ENCODE measurements around the gene ZNF592.

The ZNF592 gene

GRCh38 chr15:84737005-84737404 is 11.4 kb upstream of the ZNF592 start:
- Histone ChIP-seq H3K36me3 (ENCODE audit: control insufficient read depth in 2 of 2, insufficient read depth in 1 of 2, low read length in 2 of 2) (no peaks in the 10 kb centered on the region; a peak in 1 of 3 replicates), H3K9me3 (ENCODE audit: control insufficient read depth, insufficient read depth, low read depth, low read length) (no peaks in the 10 kb centered on the region), H3K4me3 (ENCODE audit: low read depth, low read length) (no peak overlapping the region), H3K27ac (ENCODE audit: extremely low read depth, low read depth, low read length) (no peak overlapping the region), H3K4me1 (ENCODE audit: control insufficient read depth, insufficient read depth, low read length) (no peaks in the 10 kb centered on the region)
- ChIA-PET CTCF (no interaction called here), POLR2A (interaction anchor here (1.2 to 5.6 kb wide), 2 partner anchors 9 to 21 kb away, joined by 5 to 35 read pairs; partner anchors contain the start of gene SEC11A)
- peak; percentile 72 for TF ChIP-seq WT1 (tag by site-specific recombination; IDR thresholded peaks at IDR 0.05)
- TF ChIP-seq ZNF449 (tag by site-specific recombination; IDR thresholded peaks at IDR 0.05) = peak; percentile 62; the same call in 1 of the 2 replicates
- TF ChIP-seq TCF7L2 (IDR thresholded peaks at IDR 0.05; ENCODE audit: borderline replicate concordance, low read depth, low read length) = peak; percentile 25; the same call in 1 of the 2 replicates
- TF ChIP-seq ZBTB11 (tag by site-specific recombination; conservative IDR thresholded peaks at IDR 0.05; ENCODE audit: low read depth) = no peak

- Histone ChIP-seq H3K36me3 (ENCODE audit: control insufficient read depth in 2 of 2, insufficient read depth in 1 of 2, low read length in 2 of 2) (no peaks in the 10 kb centered on the region; a peak in 1 of 3 replicates), H3K4me1 (ENCODE audit: control insufficient read depth, insufficient read depth, low read length) (no peaks in the 10 kb centered on the region), H3K4me3 (ENCODE audit: low read depth, low read length) (no peak overlapping the region), H3K27ac (ENCODE audit: extremely low read depth, low read depth, low read length) (no peak overlapping the region), H3K9me3 (ENCODE audit: control insufficient read depth, insufficient read depth, low read depth, low read length) (no peaks in the 10 kb centered on the region)
- POLR2A ChIA-PET = interaction anchor here (0.6 kb wide), 2 partner anchors 71 to 83 kb away, joined by 3 read pairs; partner anchors contain the start of gene NMB
- TF ChIP-seq ZNF473 (tag by site-specific recombination; IDR thresholded peaks at IDR 0.05) = no peak
- no peak for TF ChIP-seq ZNF776 (tag by site-specific recombination; IDR thresholded peaks at IDR 0.05; ENCODE audit: borderline replicate concordance)
- no peak for TF ChIP-seq ZBTB11 (tag by site-specific recombination; conservative IDR thresholded peaks at IDR 0.05; ENCODE audit: low read depth)
- CTCF ChIA-PET = no interaction called here
These were observed 7.7 kb upstream of the ZNF592 start for GRCh38 chr15:84740691-84741090.

GRCh38 chr15:84741121-84741520 is 7.3 kb upstream of the ZNF592 start:
- H3K36me3 ChIP-seq (ENCODE audit: control insufficient read depth in 2 of 2, insufficient read depth in 1 of 2, low read length in 2 of 2) = no peaks in the 10 kb centered on the region; a peak in 1 of 3 replicates
- no peaks in the 10 kb centered on the region for H3K9me3 ChIP-seq (ENCODE audit: control insufficient read depth, insufficient read depth, low read depth, low read length)
- no peak overlapping the region for H3K4me3 ChIP-seq (ENCODE audit: low read depth, low read length)
- CTCF ChIA-PET = no interaction called here
- POLR2A ChIA-PET = interaction anchor here (0.6 kb wide), 1 partner anchor 83 kb away, joined by 3 read pairs; the partner anchor contains the start of gene NMB
- no peak overlapping the region; the same call in 1 of the 2 replicates for H3K27ac ChIP-seq (ENCODE audit: extremely low read depth, low read depth, low read length)
- H3K4me1 ChIP-seq (ENCODE audit: control insufficient read depth, insufficient read depth, low read length) = no peaks in the 10 kb centered on the region
- TF ChIP-seq ZNF544 (tag by site-specific recombination; IDR thresholded peaks at IDR 0.05) (no peak), PRDM6 (tag by site-specific recombination; IDR thresholded peaks at IDR 0.05) (no peak), ZNF629 (tag by site-specific recombination; IDR thresholded peaks at IDR 0.05) (no peak), ZNF624 (tag by site-specific recombination; IDR thresholded peaks at IDR 0.05) (no peak), ELK4 (IDR thresholded peaks at IDR 0.05; ENCODE audit: borderline replicate concordance, low read depth, low read length) (no peak), ZNF157 (tag by site-specific recombination; IDR thresholded peaks at IDR 0.05) (no peak), ZSCAN30 (tag by site-specific recombination; IDR thresholded peaks at IDR 0.05) (no peak)
